HuH-7.5 (cell line): ENCODE results near the gene GABARAPL1.
"Not testable (repeated sequence)": the region's sequence is repeated elsewhere in the genome, so short reads cannot be mapped to it uniquely, and the experiment has no call there.

Source experiments
- DNase-seq: peaks from one replicate; pipeline ENCODE4 v3.0.0; 2011; ENCODE audit warnings: low spot score

GABARAPL1 gene

DNA sequence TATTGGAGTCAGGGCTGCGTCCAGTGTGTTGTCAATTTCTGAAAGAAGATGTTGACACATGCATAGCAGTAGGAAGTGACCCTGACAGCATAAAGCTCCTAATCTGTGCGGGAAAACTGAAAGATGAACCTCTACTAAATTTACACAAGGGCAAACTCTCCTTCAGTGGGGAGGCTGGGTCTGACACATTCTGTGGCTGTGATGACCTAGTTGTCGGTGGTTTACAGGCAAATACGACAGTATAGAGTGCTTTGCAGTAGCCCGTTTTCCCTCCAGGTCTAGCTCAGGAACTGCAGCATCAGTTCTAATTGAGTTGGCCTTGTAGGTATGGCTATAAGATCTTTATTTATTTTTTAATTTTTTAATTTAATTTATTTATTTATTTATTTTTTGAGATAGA is 14.8 kb upstream of the GABARAPL1 start:
- no peak for DNase-seq

DNA sequence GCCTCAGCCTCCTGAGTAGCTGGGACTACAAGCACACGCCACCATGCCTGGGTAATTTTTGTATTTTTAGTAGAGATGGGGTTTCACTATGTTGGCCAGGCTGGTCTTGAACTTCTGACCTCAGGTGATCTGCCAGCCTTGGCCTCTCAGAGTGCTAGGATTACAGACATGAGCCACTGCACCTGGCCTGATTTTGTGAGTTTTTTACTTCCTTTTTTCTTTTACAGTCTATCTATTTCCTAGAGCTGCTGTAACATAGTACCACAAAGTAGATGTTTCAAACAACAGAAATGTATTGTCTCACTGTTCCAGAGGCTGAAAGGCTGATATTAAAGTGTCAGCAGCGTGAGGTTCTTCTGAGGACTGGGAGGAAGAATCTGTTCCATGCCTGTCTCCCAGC is 8.2 kb upstream of the GABARAPL1 start:
- not testable (repeated sequence) for DNase-seq

DNA sequence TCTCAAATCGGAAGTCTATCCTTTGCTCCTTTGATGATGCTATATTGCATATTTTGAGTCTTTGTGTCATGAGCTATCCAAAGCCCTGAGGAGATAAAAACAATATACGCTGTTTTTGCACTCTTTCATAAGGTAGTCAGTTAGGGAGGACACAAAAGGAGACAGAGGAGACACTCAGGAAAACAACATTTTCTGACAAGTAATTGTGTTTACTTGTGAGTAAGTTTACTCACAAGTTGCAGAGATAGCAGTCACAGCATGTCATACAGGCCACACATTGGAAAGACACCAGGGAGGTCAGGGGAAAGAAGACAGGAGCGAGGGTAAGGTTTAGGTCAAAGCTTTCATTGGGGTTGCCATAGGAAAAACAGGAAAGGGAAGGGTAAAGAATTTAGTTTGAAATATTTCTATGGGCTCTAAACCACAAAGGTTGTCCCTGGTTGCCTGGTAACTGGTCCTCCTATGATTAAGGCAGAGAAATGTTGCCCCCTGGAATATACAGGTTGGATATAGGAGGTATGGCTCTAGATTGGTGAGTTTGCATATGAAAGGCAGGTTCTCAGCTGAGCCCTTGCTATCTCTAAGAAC is 7.4 kb upstream of the GABARAPL1 start:
- no peak for DNase-seq

DNA sequence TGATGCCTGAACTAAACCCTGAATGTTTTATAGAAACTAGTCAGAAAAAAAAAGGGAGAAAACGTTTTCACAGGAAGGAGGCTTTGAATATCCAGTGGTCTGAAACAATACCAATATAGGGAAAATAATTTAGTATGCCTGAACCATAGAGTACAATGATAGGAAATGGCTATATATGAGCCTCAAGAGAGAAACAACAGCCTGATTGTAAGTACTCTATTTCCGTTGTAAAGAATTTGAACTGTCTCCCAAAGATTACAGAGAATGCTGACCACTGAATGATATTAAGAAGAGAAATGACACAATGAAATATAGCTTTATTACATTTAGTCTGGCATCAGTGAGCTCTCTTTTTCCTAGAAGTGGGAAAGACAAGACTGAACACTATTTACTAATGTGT is 5.5 kb upstream of the GABARAPL1 start:
- DNase-seq: no peak

DNA sequence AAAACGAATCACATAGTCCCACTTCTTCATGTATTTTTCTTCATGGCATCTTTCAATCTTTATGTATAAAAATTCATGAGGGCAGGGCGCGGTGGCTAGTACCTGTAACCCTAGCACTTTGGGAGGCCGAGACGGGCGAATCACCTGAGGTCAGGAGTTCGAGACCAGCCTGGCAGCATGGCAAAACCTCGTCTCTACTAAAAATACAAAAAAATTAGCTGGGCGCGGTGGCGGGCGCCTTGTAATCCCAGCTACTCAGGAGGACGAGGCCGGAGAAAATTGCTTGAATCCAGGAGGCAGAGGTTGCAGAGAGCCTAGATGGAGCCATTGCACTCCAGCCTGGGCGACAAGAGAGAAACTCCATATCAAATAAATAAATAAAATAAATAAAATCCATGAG is 2.5 kb upstream of the GABARAPL1 start:
- no peak for DNase-seq

DNA sequence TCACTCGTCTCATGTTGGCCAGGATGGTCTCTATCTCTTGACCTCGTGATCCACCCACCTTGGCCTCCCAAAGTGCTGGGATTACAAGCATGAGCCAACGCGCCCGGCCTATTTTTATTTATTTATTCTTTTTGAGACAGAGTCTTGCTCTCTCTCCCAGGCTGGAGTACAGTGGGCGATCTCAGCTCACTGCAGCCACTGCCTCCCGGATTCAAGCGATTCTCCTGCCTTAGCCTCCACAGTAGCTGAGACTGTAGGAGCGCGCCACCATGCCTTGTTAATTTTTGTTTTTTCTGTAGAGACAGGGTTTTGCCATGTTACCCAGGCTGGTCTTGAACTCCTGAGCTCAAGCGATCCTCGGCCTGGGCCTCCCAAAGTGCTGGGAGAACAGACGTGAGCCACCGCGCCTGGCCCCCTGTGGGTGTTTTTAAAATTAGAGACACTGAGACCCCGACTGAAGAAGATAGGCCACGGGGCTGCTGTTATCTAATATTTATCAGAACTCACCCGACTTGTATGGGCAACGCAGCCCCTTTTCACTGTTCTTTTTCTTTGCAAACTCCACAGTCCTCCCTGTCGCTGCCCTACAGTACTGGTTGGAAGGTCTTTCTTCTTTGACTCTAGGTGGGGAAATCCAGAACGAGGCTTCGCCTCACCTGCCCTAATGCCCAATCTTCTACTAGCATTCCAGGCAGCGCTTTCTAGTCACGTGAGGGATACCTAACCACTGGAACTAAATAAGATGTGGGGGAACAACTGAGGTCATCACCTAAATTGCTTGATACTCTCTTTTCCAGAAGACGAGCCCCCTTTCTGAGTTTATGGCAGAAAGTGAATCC is 1.4 kb upstream of the GABARAPL1 start:
- DNase-seq: no peak

DNA sequence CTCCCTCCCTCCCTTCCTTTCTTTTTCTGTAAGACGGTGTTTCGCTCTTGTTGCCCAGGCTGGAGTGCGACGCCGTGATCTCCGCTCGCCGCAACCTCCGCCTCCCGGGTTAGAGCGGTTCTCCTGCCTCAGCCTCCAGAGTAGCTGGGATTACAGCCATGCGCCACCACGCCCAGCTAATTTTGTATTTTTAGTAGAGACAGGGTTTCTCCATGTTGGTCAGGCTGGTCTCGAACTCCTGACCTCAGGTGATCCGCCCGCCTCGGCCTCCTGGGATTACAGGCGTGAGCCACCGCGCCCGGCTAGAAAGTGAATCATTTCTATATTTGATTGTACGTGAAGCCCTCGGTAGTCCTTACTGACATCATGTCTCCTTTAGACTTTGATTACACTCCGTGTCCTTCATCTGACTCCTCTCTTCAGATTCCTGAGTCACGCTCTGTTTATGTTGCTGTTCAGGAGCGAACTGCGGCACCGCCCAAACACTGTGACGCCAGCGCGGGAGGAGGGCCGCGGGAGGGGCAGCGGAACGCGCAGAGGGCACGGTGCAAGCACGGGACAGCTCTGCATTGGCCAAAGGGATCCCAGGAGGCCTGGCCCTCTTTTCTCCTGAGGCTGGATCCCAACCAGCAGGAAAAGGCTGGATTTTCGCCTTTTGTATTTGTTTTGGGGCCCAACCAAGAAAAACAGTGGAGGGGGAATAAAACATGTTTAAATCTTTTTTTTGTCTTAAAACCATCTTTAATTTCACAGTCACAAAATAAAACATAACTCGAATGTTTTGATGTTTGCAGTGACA is 538 bp upstream of the GABARAPL1 start:
- peak; percentile 83 for DNase-seq

DNA sequence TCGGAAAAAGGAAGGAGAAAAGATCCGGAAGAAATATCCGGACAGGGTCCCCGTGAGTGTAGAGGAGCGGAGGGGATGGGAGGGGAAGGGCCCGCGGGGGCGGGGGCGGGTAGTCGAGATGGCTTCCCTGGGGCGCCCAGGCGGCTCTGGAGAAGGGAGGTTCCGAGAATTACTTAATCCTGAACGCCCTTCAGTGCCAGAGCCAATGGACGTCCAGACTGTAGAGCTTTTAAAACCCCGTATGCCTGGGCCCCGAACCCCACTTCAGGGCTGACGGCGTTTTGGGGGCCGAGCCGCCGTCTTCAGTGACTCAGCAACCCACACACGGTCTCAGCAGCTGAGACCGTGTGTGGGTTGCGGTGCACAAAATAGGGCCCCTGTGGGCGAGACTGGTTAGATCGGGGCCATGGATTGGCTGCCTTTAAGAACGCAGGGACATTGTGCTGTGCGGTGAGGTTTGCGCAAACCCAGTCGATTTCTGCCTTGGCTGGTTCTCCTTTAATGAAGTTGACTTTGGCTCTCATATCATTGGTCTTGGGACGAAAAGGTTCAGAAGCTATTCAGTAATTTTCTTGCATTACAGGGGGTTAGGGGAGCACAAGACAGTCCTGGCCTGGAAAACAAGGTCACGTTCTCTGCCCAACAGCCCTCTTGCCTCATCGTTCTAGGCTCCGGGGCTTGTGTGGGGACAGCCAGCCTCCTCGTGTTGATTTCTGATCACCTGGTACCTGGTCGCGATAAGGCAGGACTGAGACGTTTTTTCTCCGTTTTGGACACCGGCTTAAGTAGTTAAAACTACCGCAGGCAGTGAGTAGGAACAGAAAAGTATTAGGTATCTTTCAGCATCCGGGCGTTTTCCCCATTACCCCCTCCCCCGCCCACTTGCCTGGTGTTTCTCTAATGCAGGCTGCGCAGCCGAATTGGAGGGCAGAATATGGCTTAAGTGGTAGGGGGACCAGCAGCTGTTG is 775 bp downstream of the GABARAPL1 start:
- DNase-seq: peak; percentile 44

DNA sequence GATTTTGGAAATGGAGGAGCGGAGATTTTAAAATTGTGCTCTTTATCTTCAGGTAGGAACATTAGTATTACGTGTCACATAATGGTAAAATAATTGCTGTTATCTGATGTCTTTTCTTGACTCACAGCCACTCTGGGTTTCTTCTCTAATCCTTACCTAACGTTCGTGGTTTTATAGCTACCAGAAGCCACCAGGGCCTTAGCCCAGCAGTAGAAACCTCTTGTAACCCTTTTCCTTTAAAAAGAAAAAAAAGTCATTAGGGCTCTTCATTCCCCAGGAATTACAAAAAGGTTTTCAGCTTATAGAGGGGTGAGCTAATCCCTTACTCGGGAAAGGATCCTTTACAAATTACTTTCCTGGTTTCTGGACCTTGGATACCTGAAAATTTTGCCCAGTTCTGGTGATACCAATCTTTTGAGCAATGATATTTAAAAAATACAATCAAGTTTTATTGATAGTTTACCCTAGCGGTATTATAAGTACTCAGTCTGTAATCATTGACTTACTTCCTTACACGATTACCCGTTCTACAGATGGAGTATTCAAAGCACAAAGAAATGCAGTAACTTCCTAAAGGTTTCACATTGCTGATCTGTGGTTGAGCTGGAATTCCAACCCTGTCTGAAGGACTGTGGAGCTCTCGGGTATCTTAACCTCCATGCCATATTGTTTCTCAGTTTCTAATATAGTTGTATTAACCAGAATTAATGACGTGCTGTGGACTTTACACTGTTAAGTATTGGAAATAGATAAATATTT is 1.6 kb downstream of the GABARAPL1 start:
- DNase-seq: no peak

DNA sequence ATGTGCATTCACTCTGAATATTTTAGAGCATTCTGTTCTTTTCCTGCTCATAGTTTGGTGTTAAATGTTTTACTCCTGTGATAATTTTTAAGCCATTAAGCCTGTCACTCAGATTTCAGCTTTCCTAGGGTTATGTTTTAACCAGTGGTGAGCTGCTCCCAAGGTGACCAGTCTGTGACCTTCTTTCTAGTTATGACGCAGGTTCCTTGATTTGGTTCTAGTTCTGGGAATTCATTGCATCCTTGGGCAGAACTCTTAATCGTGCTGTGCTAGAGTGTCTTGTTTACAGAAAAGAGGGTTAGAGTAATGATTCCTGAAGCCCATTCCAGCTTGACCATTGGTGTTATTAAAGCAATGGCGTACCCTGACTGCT is 2.2 kb downstream of the GABARAPL1 start:
- DNase-seq: no peak

DNA sequence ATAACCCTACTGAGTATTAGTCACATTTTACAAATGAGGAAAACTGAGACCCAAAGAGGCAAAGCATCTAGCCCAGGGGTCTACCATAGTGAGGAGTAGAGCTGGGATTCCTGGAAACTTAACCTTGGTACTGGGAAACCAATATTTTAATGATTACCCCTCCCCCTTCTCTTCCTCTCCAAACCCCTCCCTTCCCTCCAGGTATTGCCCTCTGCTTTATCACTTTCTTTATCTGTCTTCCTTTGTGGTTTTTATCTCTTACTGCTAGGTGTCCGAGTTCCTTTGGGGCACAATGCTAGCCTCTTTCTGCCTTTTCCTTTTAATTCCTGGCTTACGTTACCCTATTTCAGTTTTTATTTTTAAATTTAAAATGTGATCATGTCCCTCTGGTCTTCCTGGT is 2.8 kb downstream of the GABARAPL1 start:
- no peak for DNase-seq

DNA sequence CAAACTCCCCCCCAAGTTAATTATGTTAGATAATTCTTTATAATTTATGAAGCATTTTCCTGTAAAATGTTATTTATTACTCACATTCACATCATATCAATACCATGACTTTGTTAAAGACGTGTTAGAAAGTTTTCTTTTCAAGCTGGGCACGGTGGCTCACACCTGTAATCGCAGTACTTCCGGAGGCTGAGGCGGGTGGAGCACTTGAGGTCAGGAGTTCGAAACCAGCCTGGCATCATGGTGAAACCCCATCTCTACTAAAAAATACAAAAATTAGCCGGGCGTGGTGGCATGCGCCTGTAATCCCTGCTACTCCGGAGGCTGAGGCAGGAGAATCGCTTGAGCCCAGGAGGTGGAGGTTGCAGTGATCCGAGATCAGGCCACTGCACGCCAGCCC is 3.3 kb downstream of the GABARAPL1 start:
- DNase-seq: not testable (repeated sequence)

DNA sequence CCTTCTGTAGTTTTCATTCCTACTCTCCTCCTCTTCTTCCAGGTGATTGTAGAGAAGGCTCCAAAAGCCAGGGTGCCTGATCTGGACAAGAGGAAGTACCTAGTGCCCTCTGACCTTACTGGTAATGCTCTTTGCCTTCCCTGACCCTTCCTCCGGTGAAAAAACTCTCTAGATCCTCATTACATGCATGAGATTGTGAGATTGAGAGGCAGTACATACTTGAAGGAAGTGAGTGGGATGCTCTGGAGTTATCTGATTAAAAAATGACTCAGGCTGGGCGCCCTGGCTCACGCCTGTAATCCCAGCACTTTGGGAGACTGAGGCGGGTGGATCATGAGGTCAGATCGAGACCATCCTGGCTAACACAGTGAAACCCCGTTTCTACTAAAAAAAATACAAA is 5.3 kb downstream of the GABARAPL1 start:
- no peak for DNase-seq

DNA sequence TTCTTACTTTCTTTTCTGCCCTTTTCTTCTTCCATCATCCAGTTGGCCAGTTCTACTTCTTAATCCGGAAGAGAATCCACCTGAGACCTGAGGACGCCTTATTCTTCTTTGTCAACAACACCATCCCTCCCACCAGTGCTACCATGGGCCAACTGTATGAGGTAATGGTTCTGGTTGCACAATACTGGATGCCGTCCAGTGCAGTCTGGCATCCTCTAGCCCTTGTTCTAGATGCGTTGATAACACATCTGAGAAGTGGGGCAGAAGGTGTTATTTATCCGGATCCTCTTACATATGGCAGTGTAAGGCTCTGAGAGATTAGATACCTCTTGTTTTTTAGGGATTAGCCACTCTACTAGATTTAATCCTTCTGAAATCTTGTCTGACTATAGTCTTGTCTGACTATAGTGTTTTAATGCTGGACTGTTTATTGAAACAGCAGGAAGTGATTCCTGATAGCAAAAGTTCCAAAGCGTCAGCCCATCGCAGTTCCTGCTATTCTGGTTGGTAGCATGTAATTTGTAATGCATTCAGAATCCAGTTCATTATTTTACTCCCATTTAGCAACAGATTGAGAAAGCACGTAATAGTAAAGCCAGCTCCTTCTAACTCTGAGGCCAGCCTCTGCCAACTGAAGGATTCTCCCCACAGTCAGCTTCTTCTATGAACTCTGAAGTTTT is 7.9 kb downstream of the GABARAPL1 start:
- peak; percentile 23 for DNase-seq

DNA sequence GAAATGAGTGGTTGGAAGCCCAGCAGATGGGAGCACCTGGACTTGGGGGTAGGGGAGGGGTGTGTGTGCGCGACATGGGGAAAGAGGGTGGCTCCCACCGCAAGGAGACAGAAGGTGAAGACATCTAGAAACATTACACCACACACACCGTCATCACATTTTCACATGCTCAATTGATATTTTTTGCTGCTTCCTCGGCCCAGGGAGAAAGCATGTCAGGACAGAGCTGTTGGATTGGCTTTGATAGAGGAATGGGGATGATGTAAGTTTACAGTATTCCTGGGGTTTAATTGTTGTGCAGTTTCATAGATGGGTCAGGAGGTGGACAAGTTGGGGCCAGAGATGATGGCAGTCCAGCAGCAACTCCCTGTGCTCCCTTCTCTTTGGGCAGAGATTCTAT is 9.2 kb downstream of the GABARAPL1 start:
- no peak for DNase-seq

DNA sequence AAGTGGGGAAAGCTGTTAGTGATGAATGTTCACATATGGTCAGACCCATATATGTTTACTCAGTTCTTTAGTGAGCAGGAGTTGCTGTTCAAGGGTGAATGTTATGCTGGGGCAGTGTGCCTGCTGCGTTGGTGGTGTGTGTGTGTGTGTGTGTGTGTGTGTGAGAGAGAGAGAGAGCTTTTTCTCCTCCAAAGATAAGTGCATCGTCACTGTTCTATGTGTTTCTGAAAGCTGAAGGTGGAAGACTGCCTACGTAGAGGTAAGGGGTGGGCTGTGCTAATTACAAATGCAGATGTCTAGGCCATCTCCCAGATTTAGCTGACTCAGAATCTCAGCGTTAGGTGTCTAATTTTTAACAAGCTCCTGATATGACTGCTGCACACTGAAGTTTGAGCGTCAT is 10.5 kb downstream of the GABARAPL1 start:
- DNase-seq: no peak

DNA sequence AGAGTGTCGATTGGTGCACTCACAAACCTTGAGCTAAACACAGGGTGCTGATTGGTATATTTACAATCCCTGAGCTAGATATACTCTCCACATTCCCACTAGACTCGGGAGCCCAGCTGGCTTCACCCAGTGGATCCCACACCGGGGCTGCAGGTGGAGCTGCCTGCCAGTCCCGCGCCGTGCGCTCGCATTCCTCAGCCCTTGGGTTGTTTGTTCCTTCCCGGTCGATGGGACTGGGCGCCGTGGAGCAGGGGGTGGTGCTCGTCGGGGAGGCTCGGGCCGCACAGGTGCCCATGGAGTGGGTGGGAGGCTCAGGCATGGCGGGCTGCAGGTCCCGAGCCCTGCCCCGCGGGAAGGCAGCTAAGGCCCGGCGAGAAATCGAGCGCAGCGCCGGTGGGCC is 12.7 kb downstream of the GABARAPL1 start:
- DNase-seq: not testable (repeated sequence)

DNA sequence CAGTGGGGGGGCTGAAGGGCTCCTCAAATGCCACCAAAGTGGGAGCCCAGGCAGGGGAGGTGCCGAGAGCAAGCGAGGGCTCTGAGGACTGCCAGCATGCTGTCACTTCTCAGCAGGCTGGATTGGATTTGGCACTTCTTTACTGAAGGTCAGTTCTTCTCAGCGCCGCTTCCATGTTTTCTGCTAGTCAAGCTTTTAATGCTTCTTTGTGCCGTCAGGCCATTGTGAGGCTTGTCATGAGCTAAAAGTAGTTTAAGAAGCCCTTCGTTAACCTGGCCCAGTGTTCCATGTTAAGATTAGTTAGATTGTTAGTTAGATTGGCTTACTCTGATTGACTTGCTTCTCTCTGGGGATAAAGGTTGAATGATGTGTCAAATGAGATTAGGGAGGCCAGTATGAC is 13.4 kb downstream of the GABARAPL1 start:
- no peak for DNase-seq

DNA sequence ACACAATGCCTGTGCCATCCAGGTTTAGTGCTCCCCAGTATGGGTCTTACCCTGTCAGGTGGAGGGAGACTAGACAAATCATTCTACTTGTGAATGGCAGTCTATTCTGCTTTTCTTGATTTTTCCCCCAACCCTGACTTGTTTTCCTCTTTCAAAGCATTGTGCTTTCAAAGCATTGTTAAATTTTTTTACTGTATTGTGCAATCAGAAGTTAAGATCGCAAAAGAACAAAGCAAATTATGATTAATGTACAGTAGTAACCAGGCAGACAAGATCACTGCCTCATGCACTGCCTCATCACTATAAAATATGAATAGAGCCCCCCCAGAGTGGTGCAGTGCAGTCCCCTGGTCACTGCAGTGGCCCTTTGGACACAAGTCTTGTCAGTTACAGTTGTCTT is 14.1 kb downstream of the GABARAPL1 start:
- DNase-seq: no peak

DNA sequence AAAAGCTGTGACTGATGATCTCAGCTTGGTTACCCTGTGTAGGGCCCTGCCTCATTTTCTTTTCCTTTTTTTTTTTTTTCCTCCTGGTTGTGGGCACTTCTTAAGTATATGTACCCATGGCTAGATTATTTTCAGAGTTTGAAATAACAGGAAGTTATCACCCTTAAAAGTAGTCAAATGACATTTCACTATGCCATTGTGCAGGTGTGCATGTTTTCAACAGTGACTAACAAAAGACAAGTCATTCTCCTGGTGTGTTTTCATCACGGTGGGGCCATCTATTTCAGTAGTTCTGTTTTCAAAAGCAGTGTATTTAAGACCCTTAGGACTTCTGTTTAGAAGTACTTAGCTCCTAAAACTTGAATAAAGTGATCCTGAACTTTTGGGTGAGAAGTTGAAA is 15.0 kb downstream of the GABARAPL1 start:
- DNase-seq: no peak

DNA sequence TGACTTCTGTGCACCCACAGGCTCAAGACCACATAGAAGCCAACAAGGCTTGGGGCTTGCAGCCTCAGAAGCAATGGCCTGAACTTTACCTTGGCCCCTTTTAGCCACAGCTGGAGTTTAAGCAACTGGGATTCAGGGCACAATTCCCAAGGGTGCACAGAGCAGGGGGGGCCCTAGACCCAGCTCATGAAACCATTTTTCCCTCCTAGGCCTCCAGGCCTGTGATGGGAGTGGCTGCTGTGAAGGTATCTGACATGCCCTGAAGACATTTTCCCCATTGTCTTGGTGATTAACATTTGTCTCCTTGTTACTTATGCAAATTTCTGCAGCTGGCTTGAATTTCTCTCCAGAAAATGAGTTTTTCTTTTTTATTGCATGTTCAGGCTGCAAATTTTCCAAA is 21.9 kb downstream of the GABARAPL1 start:
- DNase-seq: no peak
